Nephron progenitor cell (in vitro differentiated cells): ENCODE measurements around the gene BTBD16.

Experiments
- DNase-seq: peaks from one replicate; pipeline ENCODE4 v3.0.0; 2021
- H3K27ac Mint-ChIP-seq: 2 replicates; pipeline ENCODE4 v1.8.0; 2021; ENCODE audit warnings: mild to moderate bottlenecking, moderate library complexity, mixed read lengths
- H3K27me3 Mint-ChIP-seq: 2 replicates; pipeline ENCODE4 v1.8.0; 2021; ENCODE audit warnings: mild to moderate bottlenecking, low read depth, mixed read lengths; ENCODE audit not compliant: poor library complexity
- H3K36me3 Mint-ChIP-seq: 2 replicates; pipeline ENCODE4 v1.8.0; 2021; ENCODE audit warnings: low read depth, mixed read lengths
- H3K4me1 Mint-ChIP-seq: 2 replicates; pipeline ENCODE4 v1.8.0; 2021; ENCODE audit warnings: mixed read lengths
- H3K4me3 Mint-ChIP-seq: 2 replicates; pipeline ENCODE4 v1.8.0; 2021; ENCODE audit warnings: mild to moderate bottlenecking, moderate library complexity, mixed read lengths
- H3K9me3 Mint-ChIP-seq: 2 replicates; pipeline ENCODE4 v1.8.0; 2021; ENCODE audit warnings: mild to moderate bottlenecking, moderate library complexity, mixed read lengths
- CTCF ChIP-seq: fragments of 200-600 bp; sonication (generic); IDR thresholded peaks from 2 replicates; pipeline ENCODE4 v1.5.0; 2021; ENCODE audit warnings: antibody characterized with exemption

Gene BTBD16

GRCh38 chr10:122321960-122322359, 50.9 kb downstream of the BTBD16 start:
- no peak for TF ChIP-seq CTCF
- no peak for DNase-seq
- H3K4me3 Mint-ChIP-seq = no peak overlapping the region
- H3K27ac Mint-ChIP-seq = no peak overlapping the region
- no peaks in the 10 kb centered on the region for H3K36me3 Mint-ChIP-seq
- no peaks in the 10 kb centered on the region for H3K4me1 Mint-ChIP-seq
- peaks cover 10% of the 10 kb centered on the region for H3K27me3 Mint-ChIP-seq
- H3K9me3 Mint-ChIP-seq = peaks cover 26% of the 10 kb centered on the region

GRCh38 chr10:122323189-122323588, 52.1 kb downstream of the BTBD16 start:
- Mint-ChIP-seq H3K27me3 (peaks cover 10% of the 10 kb centered on the region), H3K9me3 (peaks cover 26% of the 10 kb centered on the region), H3K36me3 (no peaks in the 10 kb centered on the region), H3K27ac (no peak overlapping the region), H3K4me3 (no peak overlapping the region), H3K4me1 (peaks cover 4% of the 10 kb centered on the region)
- no peak for TF ChIP-seq CTCF
- no peak for DNase-seq

- DNase-seq = no peak
- no peaks in the 10 kb centered on the region for H3K36me3 Mint-ChIP-seq
- H3K4me3 Mint-ChIP-seq = no peak overlapping the region
- TF ChIP-seq CTCF = no peak
- peaks cover 10% of the 10 kb centered on the region for H3K27me3 Mint-ChIP-seq
- H3K4me1 Mint-ChIP-seq = peaks cover 4% of the 10 kb centered on the region
- H3K9me3 Mint-ChIP-seq = peaks cover 21% of the 10 kb centered on the region
- H3K27ac Mint-ChIP-seq = no peak overlapping the region
Observed at GRCh38 chr10:122323941-122324675, 53.0 kb downstream of the BTBD16 start.

- no peak for TF ChIP-seq CTCF
- H3K9me3 Mint-ChIP-seq = peaks cover 12% of the 10 kb centered on the region
- peaks cover 4% of the 10 kb centered on the region for H3K4me1 Mint-ChIP-seq
- no peaks in the 10 kb centered on the region for H3K36me3 Mint-ChIP-seq
- no peak for DNase-seq
- H3K27me3 Mint-ChIP-seq = peaks cover 14% of the 10 kb centered on the region
- no peak overlapping the region for H3K27ac Mint-ChIP-seq
- no peak overlapping the region for H3K4me3 Mint-ChIP-seq
Observed at GRCh38 chr10:122325235-122325634, 54.1 kb downstream of the BTBD16 start.

GRCh38 chr10:122326385-122326784, 55.3 kb downstream of the BTBD16 start:
- Mint-ChIP-seq H3K27me3 (peaks cover 14% of the 10 kb centered on the region), H3K4me1 (peaks cover 14% of the 10 kb centered on the region), H3K9me3 (peaks cover 2% of the 10 kb centered on the region), H3K4me3 (no peak overlapping the region), H3K27ac (no peak overlapping the region), H3K36me3 (no peaks in the 10 kb centered on the region)
- no peak for DNase-seq
- TF ChIP-seq CTCF = no peak

- DNase-seq = no peak
- Mint-ChIP-seq H3K27me3 (peaks cover 14% of the 10 kb centered on the region), H3K4me1 (peaks cover 19% of the 10 kb centered on the region), H3K9me3 (no peaks in the 10 kb centered on the region), H3K27ac (no peak overlapping the region), H3K36me3 (no peaks in the 10 kb centered on the region), H3K4me3 (no peak overlapping the region)
- TF ChIP-seq CTCF = no peak
Observed at GRCh38 chr10:122326806-122327205, 55.7 kb downstream of the BTBD16 start.
